T47D (cell line): ENCODE measurements around the gene CALR.
"Not testable (repeated sequence)": the region's sequence is repeated elsewhere in the genome, so short reads cannot be mapped to it uniquely, and the experiment has no call there.

Source experiments
- DNase-seq, 2 experiments: peaks; one replicate each; pipeline versions ENCODE4 v3.0.0 to v3.0.0-alpha.2; 2011 to 2012; ENCODE audit warnings: low read depth in 1 of 2, low spot score in 1 of 2
- JUND ChIP-seq: IDR thresholded peaks from 2 replicates; pipeline ENCODE4 v1.6.1; 2012; ENCODE audit warnings: low read depth
- in situ Hi-C: cut with HindIII; loops from 2 replicates; pipeline ENCODE4 v1.10.0; 2016; ENCODE audit warnings: low sequenced_read_pairs, low pct_unique_long_range_greater_than_20kb

The CALR gene

DNA sequence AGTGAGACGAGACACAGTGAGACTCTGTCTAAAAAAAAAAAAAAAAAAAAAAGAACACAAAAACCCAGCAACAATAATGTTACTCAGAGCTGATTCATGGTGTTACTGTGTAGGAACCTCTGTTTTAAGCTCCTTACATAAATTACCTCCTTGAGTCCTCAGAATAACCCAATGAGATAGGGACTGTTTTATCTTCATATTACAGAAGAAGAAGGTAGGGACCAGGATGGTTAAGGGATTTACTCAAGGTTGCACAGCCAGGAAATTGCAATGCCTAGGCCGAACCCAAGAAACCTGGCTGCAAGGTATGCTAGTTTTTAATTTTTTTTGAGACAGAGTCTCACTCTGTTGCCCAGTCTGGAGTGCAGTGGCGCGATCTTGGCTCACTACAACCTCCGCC is 29.5 kb downstream of the CALR start:
- no peak for TF ChIP-seq JUND
- no peak for DNase-seq
- in situ Hi-C loops, result no loop called here

DNA sequence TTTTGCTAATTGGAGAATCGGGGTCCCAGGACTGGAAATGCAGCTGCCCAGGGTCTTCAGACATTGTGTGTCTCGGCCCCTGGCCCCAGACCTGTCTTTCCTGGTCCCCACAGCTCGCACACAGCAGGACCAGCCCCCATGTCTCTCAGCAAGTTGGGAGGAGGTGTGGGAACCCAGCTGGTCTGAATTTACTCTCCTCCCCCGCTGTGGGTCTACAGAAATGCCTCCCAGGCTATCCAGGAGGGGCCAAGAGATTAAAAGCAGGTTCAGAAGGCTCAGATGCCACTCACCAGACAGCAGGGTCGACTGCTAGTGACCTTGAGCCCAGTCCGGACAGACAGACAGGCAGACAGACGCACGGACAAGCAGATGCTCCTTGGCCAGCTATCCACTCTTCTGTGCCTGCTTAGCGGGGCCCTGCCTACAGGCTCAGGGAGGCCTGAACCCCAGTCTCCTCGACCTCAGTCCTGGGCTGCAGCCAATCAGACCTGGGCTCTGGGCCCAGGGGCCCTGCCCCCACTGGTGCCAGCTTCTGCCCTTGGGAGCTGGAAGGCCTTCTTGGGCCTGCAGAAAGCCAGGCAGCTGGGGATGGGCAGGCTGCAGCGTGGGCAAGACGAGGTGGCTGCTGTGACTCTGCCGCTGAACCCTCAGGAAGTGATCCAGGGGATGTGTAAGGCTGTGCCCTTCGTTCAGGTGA is 31.0 kb downstream of the CALR start, which contains the start of gene DAND5:
Gene DAND5, plus strand, starts transcription at position 285 of the 697 bp plus-strand sequence. Its CDS starts 85 bp downstream, at position 370.
- in situ Hi-C loops, result no loop called here
- no peak for TF ChIP-seq JUND
- DNase-seq, result no peak

DNA sequence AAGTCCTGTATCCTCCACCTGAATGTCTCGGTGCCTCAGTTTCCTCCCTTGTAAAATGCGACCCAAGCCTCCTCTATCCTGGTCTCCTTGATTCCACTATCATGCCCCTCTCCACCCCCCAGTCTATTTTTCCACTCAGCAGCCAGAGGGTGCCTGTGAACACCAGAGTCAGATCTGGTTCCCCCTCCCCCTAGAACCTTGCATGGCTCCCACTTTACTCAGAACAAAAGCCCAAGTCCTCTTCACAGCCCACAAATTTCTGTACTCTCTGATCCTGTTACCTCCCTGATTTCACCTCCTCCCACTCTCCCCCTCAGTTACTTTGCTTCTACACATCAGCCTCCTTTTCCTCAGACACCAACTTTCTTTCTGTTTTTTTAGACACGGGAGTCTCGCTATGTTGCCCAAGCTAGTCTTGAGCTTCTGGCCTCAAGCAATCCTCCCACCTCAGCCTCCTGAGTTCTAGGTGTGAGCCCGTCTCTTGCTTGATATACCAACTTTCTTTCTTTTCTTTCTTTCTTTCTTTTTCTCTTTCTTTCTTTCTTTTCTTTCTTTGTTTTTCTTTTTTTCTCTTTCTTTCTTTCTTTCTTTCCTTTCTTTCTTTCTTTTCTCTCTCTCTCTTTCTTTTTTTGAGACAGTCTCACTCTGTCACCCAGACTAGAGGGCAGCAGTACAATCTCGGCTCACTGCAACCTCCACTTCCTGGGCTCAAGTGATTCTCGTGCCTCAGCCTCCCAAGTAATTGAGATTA is 31.8 kb downstream of the CALR start:
- no peak for TF ChIP-seq JUND
- no peak for DNase-seq
- in situ Hi-C loops, result no loop called here

DNA sequence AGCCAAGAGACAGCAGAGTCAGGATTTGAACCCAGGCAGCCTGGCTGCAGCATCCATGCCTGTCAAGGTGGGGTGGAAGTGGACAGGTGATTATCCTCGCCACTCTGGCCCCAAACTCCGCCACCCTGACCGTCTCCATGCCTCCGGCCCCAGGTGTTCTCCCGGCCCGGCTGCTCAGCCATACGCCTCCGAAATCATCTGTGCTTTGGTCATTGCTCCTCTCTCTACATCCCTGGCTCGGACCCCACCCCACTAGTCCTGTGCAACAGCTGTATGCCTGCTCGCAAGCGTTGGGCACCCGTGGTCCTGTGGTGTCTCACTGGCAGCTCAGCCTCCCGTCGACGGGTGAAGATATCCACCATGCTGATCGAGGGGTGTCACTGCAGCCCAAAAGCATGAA is 34.8 kb downstream of the CALR start:
- in situ Hi-C loops, result no loop called here
- no peak for DNase-seq
- no peak for TF ChIP-seq JUND

DNA sequence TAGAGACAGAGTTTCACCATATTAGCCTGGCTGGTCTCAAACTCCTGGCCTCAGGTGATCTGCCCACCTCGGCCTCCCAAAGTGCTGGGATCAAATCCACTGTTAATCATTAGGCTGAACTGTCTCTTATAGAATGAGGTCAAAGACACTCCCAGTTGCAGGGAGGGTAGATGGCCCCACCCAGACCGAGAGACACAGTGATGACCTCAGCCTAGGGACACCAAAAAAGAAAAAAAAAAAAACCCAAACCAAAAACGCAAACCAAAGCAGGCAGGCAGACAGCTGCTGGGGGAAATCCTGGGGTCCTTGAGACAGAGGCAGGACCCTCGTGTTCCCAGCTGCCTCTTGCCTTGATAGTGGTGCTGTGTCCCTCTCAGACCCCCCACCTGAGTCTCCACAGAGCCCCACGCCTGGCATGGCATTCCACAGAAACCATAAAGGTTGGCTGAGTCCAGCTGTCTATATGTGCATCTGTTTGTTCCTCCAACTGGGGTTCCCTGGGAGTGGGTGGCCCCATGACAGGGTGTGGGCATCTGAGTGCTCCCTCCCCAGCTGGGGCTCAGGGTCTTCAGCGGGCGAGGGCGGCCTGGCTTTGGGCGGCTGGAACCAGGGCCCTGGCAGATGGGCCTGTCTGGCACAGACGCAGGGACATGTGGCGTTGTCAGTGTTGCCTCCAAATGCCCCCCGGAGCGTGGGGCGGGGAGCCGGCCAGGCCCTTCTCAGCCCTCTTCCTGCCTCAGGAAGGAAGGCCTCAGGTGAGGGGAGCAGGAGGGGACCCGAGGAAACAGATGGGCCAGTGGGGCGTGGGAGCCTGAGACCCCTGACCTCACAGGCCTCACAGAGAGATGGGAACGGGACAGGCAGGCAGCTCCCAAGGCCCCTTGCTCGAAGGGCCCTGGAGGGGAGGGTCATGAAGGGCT is 36.2 kb downstream of the CALR start:
- in situ Hi-C loops, result no loop called here
- no peak for DNase-seq
- no peak for TF ChIP-seq JUND

DNA sequence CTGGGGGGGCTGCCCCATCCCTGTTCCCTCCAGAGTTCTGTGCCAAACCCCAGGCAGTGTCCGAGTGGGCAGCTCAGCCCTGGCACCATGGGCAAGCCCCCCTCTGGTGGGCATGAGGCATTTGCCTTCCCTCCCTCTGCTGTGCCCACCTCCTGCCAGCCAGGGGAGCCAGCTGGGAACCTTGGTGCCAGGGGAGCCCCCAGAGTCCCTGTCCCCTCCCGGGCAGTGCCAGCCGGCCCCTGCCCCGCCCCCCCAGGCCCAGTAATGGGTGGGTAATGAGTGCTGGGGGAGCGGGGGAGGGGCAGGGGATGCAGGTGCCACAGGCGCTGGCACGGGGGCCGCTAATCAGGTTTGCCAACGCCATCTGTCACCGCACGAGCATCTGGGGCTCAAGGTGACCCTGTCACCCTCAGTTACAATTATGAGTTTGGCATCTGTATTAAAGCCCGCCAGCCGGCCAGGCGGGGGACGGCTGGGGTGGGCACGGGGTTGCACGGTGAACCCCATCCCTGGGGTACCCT is 36.9 kb downstream of the CALR start:
- TF ChIP-seq JUND, result no peak
- in situ Hi-C loops, result no loop called here
- no peak for DNase-seq

DNA sequence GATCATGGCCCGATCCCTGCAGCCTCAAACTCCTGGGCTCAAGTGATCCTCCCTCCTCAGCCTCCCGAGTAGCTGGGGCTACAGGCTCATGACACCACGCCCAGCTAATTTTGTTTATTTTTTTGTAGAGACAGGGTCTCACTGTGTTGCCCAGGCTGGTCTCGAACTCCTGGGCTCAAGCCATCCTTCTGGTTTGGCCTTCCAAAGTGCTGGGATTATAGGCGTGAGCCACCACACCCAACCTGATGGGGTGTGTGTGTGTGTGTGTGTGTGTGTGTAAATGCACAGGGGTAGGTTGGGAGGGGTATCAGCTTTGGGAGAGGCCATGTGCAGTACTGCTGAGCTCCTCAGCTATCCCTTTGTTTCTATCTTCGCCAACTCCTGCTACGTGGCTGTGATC is 37.7 kb downstream of the CALR start:
- DNase-seq, in situ Hi-C loops: not testable (repeated sequence)

DNA sequence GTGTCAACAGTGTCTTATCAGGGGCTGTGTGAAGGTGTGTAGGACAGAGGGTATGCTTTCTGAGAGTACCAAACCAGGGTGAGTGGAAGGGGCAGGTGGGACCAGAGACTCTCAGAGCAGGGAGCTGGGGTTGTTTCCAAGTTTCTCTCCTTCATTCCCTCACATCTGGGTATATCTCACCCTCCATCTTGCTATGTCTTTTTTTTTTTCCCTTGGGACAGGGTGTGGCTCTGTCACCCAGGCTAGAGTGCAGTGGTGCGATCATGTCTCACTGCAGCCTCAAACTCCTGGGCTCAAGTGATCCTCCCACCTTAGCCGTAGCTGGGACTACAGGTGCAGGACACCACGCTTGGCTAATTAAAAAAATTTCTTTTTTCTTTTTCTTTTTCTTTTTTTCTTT is 41.6 kb downstream of the CALR start:
- no peak for DNase-seq
- no peak for TF ChIP-seq JUND
- in situ Hi-C loops, result no loop called here

DNA sequence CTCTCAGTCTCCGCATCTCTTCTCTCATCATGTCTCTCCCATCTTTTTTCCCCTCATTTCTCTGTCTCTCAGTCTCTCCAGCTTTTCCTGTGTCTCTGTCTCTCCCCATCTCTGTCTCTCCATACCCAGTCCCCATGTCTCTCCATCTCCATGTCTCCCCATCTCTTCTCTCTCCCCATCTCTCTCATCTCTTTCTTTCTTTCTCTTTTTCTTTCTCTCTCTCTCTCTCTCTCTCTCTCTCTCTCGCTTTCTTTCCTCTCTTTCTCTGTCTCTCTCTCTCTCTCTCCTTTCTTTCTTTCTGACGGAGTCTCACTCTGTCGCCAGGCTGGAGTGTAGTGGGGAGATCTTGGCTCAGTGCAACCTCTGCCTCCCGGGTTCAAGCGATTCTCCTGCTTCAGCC is 44.2 kb downstream of the CALR start:
- in situ Hi-C loops, result no loop called here
- no peak for DNase-seq

DNA sequence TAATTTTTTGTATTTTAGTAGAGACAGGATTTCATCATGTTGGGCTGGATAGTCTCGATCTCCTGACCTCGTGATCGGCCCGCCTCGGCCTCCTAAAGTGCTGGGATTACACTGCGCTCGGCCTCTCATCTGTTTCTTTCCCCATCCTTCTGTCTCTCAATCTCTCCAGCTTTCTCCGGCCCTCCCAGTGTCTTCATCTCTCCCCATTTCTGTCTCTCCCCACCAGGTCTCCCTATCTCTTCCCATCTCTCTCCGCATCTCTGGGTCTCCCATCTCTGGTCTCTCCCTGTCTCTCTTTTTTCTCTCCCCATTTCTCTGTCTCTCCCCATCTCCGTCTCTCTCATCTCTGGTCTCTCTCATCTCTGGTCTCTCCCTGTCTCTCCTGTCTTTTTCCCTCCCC is 44.7 kb downstream of the CALR start:
- no peak for DNase-seq
- in situ Hi-C loops, result no loop called here
- no peak for TF ChIP-seq JUND

More for the DNA sequence above, 44.2 kb downstream of the CALR start:
- TF ChIP-seq JUND, result no peak

DNA sequence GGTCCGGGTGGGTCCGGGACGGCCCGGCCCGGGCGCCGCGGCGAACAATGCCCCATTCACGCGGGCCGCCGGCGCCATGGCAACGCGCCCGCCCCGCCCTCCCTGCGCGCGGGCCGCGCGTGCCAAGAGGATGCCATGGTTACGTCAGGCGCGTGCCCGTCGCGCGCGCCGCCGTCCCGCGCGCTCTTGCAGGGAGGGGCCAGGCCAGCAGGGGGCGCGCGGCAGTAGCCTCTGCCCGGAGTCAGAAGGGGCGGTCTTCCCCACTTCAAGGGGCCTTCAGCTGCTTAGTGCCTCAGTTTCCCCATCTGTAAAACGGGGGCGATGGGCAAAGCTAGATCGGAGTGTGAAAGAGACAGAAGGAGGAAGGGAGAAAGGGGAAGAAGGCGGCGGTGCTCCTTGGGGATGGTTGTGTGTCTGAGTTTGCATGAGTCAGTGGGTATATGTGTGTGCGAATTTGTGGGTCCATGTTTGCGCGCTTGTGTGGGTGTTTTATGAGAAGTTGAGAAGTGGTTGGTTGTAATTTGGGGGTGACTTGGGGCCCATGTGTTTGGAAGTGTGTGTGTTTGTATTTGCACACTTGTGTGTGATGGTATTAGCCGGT is 45.2 kb downstream of the CALR start:
- in situ Hi-C loops, result no loop called here
- peak; percentile 60 to 79 for DNase-seq
- TF ChIP-seq JUND, result no peak

DNA sequence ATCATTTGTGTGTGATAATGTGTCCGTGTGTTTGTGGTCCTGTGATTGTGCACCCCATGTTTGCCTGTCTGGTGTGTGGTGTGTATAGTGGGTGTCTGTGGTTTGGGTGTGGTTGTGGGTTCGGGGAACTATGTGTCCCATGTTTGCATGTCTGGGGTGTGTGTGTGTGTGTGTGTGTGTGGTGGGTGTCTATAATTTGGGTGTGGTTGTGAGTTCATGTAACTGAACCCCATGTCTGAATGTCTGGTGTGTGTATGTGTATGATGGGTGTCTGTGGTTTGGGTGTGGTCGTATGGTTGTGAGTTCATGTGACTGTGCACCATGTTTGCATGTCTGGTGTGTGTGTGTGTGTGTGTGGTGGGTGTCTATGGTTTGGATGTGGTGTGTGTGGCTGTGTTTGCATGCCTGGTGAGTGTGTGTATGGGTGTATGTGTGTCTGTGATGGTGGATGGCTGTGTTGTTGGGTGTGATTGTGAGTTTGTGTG is 45.8 kb downstream of the CALR start:
- DNase-seq, result no peak
- no peak for TF ChIP-seq JUND
- in situ Hi-C loops, result no loop called here
